ENCODE data around the gene TMEM101. TPM values are rescaled to one million over a fixed set of nuclear protein-coding genes. Genes with fewer than 3 reads are reported as not detected.

Gene TMEM101
- total RNA-seq (10 to 100 TPM; 21.3 to 37.8 (median 26.3) TPM), polyA plus RNA-seq (10 to 100 TPM; 14.1 to 42.9 (median 22.2) TPM)

- DNase-seq: peak; percentile 96
- Histone ChIP-seq H3K27ac (peak within 1 kb of the TSS; percentile 77 to 81 (median 80)), H3K36me3 (peaks cover 0 to 24% (median 4%) of the 10 kb centered on the region in 4 donors), H3K4me1 (peaks cover 0 to 19% (median 17%) of the 10 kb centered on the region in 4 donors), H3K27me3 (no peaks in the 10 kb centered on the region), H3K9me3 (no peaks in the 10 kb centered on the region), H3K4me3 (peak within 1 kb of the TSS; percentile 87 to 95 (median 90))
- intact Hi-C loops (cut with DNase I): loop anchor here (2.0 kb wide), 1 partner anchor 56 kb away; the partner anchor contains the start of gene G6PC3
- no peak for TF ChIP-seq EP300 (IDR thresholded peaks at IDR 0.05)
- TF ChIP-seq POLR2AphosphoS5 (IDR thresholded peaks at IDR 0.05): peak; percentile 54 to 81 (median 78)
- WGBS, 2 donors: 1% methylated on average over 43 of the region's 43 CpGs
These were observed at the start of gene TMEM101 for GRCh38 chr17:44014437-44015172. TMEM101 (minus strand) TSS chr17:44014963; CDS start chr17:44014952, 11 bp downstream.

GRCh38 chr17:44063704-44064639, 49.2 kb upstream of the TMEM101 start:
- H3K27me3 ChIP-seq: no peaks in the 10 kb centered on the region
- TF ChIP-seq POLR2A (IDR thresholded peaks at IDR 0.05): no peak
- no peak for TF ChIP-seq CTCF (IDR thresholded peaks at IDR 0.05)
- TF ChIP-seq EP300 (IDR thresholded peaks at IDR 0.05): no peak
- no peak for TF ChIP-seq POLR2AphosphoS5 (IDR thresholded peaks at IDR 0.05)
- WGBS, 2 donors: 81 to 88% methylated on average over 10 of the region's 10 CpGs
- H3K36me3 ChIP-seq: peaks cover 0 to 30% (median 12%) of the 10 kb centered on the region in 4 donors
- H3K27ac ChIP-seq: no peak overlapping the region
- peaks cover 0 to 29% (median 19%) of the 10 kb centered on the region in 4 donors for H3K4me1 ChIP-seq
- H3K4me3 ChIP-seq: no peak overlapping the region
- no peak for DNase-seq
- no peaks in the 10 kb centered on the region for H3K9me3 ChIP-seq
- intact Hi-C loops (cut with DNase I): no loop called here

- WGBS, 2 donors: 94 to 95% methylated on average over 15 of the region's 15 CpGs
These were observed 48.1 kb upstream of the TMEM101 start for GRCh38 chr17:44062871-44063270.

GRCh38 chr17:44061446-44061845, 46.7 kb upstream of the TMEM101 start:
- Histone ChIP-seq H3K36me3 (peaks cover 0 to 49% (median 12%) of the 10 kb centered on the region in 4 donors), H3K4me3 (no peak overlapping the region), H3K27ac (no peak overlapping the region), H3K9me3 (no peaks in the 10 kb centered on the region), H3K4me1 (peaks cover 0 to 23% (median 12%) of the 10 kb centered on the region in 4 donors), H3K27me3 (no peaks in the 10 kb centered on the region)
- no peak for DNase-seq
- intact Hi-C loops (cut with DNase I): no loop called here
- WGBS, 2 donors: 95 to 97% methylated on average over 1 of the region's 1 CpG
- no peak for TF ChIP-seq CTCF (IDR thresholded peaks at IDR 0.05)
- no peak for TF ChIP-seq POLR2AphosphoS5 (IDR thresholded peaks at IDR 0.05)
- TF ChIP-seq EP300 (IDR thresholded peaks at IDR 0.05): no peak
- no peak for TF ChIP-seq POLR2A (IDR thresholded peaks at IDR 0.05)

More at GRCh38 chr17:44062871-44063270, 48.1 kb upstream of the TMEM101 start:
- DNase-seq: no peak
- Histone ChIP-seq H3K27ac (no peak overlapping the region), H3K4me3 (no peak overlapping the region), H3K9me3 (no peaks in the 10 kb centered on the region), H3K4me1 (peaks cover 0 to 29% (median 19%) of the 10 kb centered on the region in 4 donors), H3K27me3 (no peaks in the 10 kb centered on the region), H3K36me3 (peaks cover 0 to 38% (median 12%) of the 10 kb centered on the region in 4 donors)
- intact Hi-C loops (cut with DNase I): no loop called here
- no peak for TF ChIP-seq POLR2A (IDR thresholded peaks at IDR 0.05)
- TF ChIP-seq EP300 (IDR thresholded peaks at IDR 0.05): no peak
- no peak for TF ChIP-seq POLR2AphosphoS5 (IDR thresholded peaks at IDR 0.05)
- TF ChIP-seq CTCF (IDR thresholded peaks at IDR 0.05): no peak
